Fibroblast of mammary gland (primary cell): ENCODE data around the gene BPIFB3.
"Not testable (repeated sequence)": the region's sequence is repeated elsewhere in the genome, so short reads cannot be mapped to it uniquely, and the experiment has no call there.

Experiments used
- DNase-seq: peaks from one replicate; pipeline ENCODE4 v3.0.0-alpha.2; 2010; ENCODE audit warnings: low read depth
- H3K4me3 ChIP-seq: 2 replicates; pipeline ENCODE4 v1.5.1; 2011; ENCODE audit warnings: low read depth, mild to moderate bottlenecking, low read length, moderate library complexity; ENCODE audit not compliant: control insufficient read depth
- TF ChIP-seq, protein P1 (sequence below): conservative IDR thresholded peaks from 2 replicates; pipeline ENCODE4 v1.5.1; 2011; ENCODE audit warnings: low read depth, low read length, inconsistent platforms; ENCODE audit not compliant: control insufficient read depth, insufficient read depth

BPIFB3 gene

DNA sequence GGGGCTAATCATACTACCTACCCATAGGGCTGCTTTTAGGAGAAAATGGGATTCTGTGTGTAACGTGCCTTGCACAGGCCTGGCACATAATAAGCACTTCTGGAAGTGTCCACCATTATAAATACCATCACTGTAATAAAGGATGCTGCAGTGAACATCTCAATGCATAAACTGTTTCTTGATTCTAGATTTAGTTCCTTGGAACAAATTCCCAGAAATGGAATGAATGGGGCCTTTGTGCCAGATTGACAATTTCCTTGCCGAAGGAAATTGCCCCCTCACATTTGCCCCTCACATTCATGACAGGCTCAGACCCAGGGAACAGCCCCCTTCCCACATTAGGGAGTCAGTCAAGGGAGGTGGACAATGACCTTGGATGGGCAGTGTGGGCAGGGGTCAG is 55.0 kb downstream of the BPIFB3 start:
- no peak overlapping the region for H3K4me3 ChIP-seq
- TF ChIP-seq, protein P1, sequence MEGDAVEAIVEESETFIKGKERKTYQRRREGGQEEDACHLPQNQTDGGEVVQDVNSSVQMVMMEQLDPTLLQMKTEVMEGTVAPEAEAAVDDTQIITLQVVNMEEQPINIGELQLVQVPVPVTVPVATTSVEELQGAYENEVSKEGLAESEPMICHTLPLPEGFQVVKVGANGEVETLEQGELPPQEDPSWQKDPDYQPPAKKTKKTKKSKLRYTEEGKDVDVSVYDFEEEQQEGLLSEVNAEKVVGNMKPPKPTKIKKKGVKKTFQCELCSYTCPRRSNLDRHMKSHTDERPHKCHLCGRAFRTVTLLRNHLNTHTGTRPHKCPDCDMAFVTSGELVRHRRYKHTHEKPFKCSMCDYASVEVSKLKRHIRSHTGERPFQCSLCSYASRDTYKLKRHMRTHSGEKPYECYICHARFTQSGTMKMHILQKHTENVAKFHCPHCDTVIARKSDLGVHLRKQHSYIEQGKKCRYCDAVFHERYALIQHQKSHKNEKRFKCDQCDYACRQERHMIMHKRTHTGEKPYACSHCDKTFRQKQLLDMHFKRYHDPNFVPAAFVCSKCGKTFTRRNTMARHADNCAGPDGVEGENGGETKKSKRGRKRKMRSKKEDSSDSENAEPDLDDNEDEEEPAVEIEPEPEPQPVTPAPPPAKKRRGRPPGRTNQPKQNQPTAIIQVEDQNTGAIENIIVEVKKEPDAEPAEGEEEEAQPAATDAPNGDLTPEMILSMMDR, result no peak
- DNase-seq, result no peak

DNA sequence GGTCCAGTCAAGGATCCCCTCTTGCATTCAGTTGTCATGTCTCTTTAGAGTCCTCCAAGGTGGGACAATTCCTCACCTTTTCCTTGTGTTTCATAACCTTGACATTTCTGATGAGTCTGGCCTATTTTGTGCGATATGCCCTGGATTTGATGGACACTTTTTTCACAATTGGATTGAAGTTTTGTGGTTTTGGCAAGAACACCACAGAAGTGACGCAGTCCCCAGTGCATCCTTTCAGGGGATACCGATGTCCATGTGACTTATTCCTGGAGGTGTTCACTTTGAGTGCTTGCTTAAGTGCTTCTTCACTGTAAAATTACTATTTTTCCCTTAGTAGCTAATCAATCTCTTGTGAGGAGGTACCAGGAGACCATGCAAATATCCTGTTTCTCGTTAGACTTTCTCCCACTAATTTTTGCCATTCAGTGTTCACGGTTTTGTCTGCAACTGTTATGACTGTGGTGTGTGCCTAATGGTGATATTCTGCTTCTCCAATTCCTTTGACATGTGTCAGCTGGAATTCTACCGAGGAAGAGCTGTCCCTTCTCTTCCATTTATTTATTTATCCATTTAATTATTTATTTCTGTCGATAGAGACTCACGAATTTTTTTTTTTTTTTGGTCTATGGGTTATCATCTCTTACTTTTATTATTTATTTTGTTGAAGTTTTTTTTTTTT is 56.6 kb downstream of the BPIFB3 start:
- TF ChIP-seq, protein P1, result no peak
- H3K4me3 ChIP-seq, result no peak overlapping the region
- DNase-seq, result no peak

DNA sequence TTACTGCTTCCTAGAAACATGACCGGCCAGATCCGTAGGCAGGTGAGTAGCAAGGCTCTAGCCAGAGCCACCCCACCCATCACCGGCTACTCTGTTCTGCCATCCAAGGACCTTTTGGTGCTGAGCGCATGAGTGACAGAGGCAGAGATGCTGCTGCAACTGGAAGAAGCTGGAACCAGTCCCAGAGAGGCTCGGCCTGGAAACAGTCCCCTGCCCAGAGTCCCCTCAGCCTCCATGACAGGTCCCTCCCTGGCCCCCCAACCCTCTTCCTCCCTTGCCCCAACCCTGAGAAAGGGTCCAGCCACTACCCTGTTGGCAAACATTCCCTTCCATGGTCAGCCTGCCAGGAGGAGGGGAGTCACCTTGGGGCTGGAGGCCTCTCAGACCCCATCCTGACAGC is 57.6 kb downstream of the BPIFB3 start:
- H3K4me3 ChIP-seq, result no peak overlapping the region
- DNase-seq, result no peak
- TF ChIP-seq, protein P1, result no peak

DNA sequence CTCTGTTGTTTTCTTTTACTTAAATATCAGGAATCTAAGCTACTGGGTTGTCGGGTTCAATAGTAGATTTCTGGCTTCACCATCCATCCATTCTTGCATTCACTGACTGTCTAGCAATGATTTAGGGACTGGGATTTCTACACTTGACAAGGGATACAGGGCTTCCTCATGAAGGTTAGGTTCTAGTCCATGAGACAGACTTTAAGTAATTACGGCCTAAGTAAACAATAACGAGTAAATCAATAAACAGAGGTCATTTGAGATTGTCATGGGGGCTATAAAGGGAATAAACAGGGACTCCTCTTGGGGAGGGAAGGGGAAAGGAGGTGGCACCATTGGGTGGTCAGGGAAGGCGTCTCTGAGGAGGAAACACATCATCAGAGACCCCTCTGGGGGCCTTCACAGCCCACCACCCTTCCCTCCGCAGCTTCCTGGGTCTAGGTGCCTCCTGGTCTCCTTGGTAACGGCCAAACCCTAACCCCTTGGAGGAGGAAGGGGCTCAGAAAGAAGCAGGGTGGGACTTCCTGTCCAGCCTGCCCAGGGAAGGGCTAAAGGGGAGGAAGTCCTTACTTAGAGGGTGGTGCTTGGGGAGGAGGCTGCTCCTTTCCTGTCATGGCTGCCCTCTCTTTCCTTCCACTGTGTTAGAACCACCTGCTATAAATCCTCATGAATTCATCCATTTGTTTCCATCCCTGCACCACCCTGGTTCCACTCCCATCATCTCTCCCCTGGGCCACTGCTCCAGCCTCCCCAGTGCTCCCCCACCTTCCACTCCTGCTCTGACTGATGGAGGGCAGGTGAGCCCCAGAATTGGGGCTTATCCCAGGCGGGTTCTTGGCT is 59.1 kb downstream of the BPIFB3 start:
- no peak for DNase-seq
- no peak overlapping the region for H3K4me3 ChIP-seq
- TF ChIP-seq, protein P1, result no peak

DNA sequence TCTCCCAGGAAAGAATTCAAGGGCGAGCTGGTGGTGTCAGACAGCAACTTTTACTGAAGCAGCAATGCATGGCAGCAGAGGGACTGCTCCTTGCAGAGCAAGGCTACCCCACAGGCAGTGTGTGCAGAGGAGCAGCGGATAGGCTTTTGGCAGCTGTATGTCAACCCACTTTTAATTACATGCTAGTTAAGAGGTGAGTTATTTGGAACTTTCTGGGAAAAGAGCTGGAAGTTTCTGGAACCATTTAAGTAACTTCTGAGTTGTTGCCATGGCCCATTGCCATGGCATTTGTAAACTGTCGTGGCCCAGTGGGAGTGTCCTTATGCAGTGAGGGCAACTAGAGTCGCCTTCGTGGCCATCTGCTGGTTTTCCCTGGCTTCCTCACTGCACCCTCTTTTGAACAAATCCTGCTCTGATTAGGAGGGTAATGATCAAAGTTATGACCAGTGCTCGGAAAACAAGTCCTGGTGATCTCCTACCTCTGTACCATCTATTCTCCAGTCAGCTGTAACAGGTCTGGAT is 59.7 kb downstream of the BPIFB3 start:
- H3K4me3 ChIP-seq, result no peak overlapping the region
- TF ChIP-seq, protein P1, result no peak
- no peak for DNase-seq

DNA sequence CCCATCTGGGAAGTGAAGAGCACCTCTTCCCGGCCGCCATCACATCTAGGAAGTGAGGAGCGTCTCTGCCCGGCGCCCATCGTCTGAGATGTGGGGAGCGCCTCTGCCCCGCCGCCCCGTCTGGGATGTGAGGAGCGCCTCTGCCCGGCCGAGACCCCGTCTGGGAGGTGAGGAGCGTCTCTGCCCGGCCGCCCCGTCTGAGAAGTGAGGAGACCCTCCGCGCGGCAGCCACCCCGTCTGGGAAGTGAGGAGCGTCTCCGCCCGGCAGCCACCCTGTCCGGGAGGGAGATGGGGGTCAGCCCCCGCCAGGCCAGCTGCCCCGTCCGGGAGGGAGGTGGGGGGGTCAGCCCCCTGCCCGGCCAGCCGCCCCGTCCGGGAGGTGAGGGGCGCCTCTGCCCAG is 61.8 kb downstream of the BPIFB3 start:
- DNase-seq, H3K4me3 ChIP-seq: not testable (repeated sequence)
